Suprapubic skin (tissue), 4 donors: ENCODE measurements around the gene GPM6B.

Experiments
- POLR2A ChIP-seq, 2 donors: fragments of 450-650 bp; IDR thresholded peaks; one replicate each; pipeline ENCODE4 v1.6.1; 2017; ENCODE audit warnings: antibody characterized with exemption in 2 of 2, mild to moderate bottlenecking in 2 of 2, moderate library complexity in 2 of 2
- POLR2AphosphoS5 ChIP-seq, 3 donors: sonication (generic); formaldehyde crosslinking; IDR thresholded peaks; one replicate each; pipeline ENCODE4 v1.6.1; 2017; ENCODE audit warnings: antibody characterized with exemption in 3 of 3
- TF ChIP-seq, protein P1 (sequence below), 2 donors: fragments of 200-600 bp in 1 of 2; fragments of 450-650 bp in 1 of 2; sonication (generic) in 1 of 2; IDR thresholded peaks; one replicate each; pipeline ENCODE4 v1.5.1; 2016 to 2019; ENCODE audit warnings: antibody characterized with exemption in 2 of 2, mild to moderate bottlenecking in 1 of 2, moderate library complexity in 1 of 2

DNA sequence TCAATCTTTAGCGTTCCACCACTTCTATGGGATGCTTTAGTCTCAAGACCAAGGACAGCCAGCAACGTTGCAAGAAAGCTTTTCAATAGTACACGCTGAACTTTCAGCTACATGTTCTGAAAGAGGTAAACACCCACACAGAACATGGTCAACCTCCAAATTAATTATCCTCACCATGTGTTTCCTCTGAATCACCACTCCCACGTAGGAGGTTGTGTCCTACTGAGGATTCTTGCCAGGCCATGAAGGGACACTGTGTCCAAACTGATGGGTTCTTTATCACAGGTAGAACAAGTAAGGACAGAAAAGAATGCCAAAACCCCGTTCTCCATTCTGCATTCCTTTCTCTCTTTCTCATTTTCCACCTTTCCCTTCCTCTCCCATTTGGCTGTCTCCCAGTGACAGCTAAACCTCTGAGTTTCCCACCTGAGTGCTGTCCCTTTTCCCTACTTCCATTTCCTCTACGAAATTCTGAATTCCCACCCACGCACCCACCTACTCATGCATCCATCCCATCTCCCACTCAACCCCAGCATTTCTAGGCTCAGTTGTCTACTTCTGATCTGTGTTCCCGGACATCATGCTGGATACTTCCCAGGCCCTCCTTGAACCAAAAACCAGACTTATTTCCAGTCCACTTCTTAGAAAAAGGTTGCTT, 29.0 kb upstream of the GPM6B start:
- no peak for TF ChIP-seq POLR2AphosphoS5 (IDR thresholded peaks at IDR 0.05)
- TF ChIP-seq, protein P1, sequence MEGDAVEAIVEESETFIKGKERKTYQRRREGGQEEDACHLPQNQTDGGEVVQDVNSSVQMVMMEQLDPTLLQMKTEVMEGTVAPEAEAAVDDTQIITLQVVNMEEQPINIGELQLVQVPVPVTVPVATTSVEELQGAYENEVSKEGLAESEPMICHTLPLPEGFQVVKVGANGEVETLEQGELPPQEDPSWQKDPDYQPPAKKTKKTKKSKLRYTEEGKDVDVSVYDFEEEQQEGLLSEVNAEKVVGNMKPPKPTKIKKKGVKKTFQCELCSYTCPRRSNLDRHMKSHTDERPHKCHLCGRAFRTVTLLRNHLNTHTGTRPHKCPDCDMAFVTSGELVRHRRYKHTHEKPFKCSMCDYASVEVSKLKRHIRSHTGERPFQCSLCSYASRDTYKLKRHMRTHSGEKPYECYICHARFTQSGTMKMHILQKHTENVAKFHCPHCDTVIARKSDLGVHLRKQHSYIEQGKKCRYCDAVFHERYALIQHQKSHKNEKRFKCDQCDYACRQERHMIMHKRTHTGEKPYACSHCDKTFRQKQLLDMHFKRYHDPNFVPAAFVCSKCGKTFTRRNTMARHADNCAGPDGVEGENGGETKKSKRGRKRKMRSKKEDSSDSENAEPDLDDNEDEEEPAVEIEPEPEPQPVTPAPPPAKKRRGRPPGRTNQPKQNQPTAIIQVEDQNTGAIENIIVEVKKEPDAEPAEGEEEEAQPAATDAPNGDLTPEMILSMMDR (IDR thresholded peaks at IDR 0.05): no peak
- TF ChIP-seq POLR2A (IDR thresholded peaks at IDR 0.05): no peak
